Suprapubic skin (tissue), 4 donors: ENCODE data around the gene CNOT3.

Experiments
- POLR2A ChIP-seq, 2 donors: fragments of 450-650 bp; IDR thresholded peaks; one replicate each; pipeline ENCODE4 v1.6.1; 2017; ENCODE audit warnings: antibody characterized with exemption in 2 of 2, mild to moderate bottlenecking in 2 of 2, moderate library complexity in 2 of 2
- POLR2AphosphoS5 ChIP-seq, 3 donors: sonication (generic); formaldehyde crosslinking; IDR thresholded peaks; one replicate each; pipeline ENCODE4 v1.6.1; 2017; ENCODE audit warnings: antibody characterized with exemption in 3 of 3

- no peak for TF ChIP-seq POLR2A (IDR thresholded peaks at IDR 0.05)
- no peak for TF ChIP-seq POLR2AphosphoS5 (IDR thresholded peaks at IDR 0.05)
Observed at GRCh38 chr19:54152878-54153524, 15.4 kb downstream of the CNOT3 start.
